Psoas muscle (tissue), 8 donors: Measurements from ENCODE around the gene HNF1B. TPM values are rescaled to one million over a fixed set of nuclear protein-coding genes. Genes with fewer than 3 reads are reported as not detected.

Experiments
- ATAC-seq, 4 donors: fragments of 200-7000 bp; cut with Tn5 transposase; one replicate each; pipeline ENCODE4 v1.9.1; 2020; ENCODE audit warnings: moderate library complexity in 3 of 4, mild to moderate bottlenecking in 2 of 4
- DNase-seq, 2 donors: peaks; one replicate each; pipeline ENCODE4 v3.0.0-alpha.2; 2020
- H3K27ac ChIP-seq: fragments of 200-600 bp; one replicate; pipeline ENCODE4 v1.8.0; 2022
- H3K27me3 ChIP-seq, 3 donors: fragments of 200-600 bp in 1 of 3; one replicate each; pipeline versions ENCODE4 v1.6.1 to v1.8.0; 2013 to 2022; ENCODE audit warnings: low read length in 2 of 3, mild to moderate bottlenecking in 2 of 3, moderate library complexity in 1 of 3; ENCODE audit not compliant: insufficient read depth in 3 of 3
- H3K36me3 ChIP-seq, 2 donors: fragments of 200-600 bp in 1 of 2; one replicate each; pipeline versions ENCODE4 v1.6.1 to v1.8.0; 2013 to 2022; ENCODE audit warnings: low read depth in 1 of 2, mild to moderate bottlenecking in 1 of 2, moderate library complexity in 1 of 2; ENCODE audit not compliant: insufficient read depth in 1 of 2
- H3K4me1 ChIP-seq: fragments of 200-600 bp; one replicate; pipeline ENCODE4 v1.8.0; 2022
- H3K4me3 ChIP-seq: fragments of 200-600 bp; one replicate; pipeline ENCODE4 v1.8.0; 2022; ENCODE audit warnings: mild to moderate bottlenecking
- H3K9me3 ChIP-seq: fragments of 200-600 bp; one replicate; pipeline ENCODE4 v1.8.0; 2022
- WGBS, 3 donors: extraction: QIAGEN DNeasy Blood & Tissue Kit; methylation state at CpG; one replicate each; pipeline versions ENCODE4 v1.1.6 to v1.1.7; 2013; 5-methylcytosine and 5-hydroxymethylcytosine counted together
- intact Hi-C, 2 donors: fragments of 100-400 bp; cut with DNase I; formaldehyde crosslinking; loops; one replicate each; pipeline versions ENCODE4 v1.11.0 to v1.14.2; 2022
- polyA plus RNA-seq, 3 donors: library from polyadenylated mRNA; stranded (reverse); fragments of 200-250 nt; gene quantifications; one replicate each; pipeline ENCODE4 v1.2.3, GENCODE V29; 2013
- total RNA-seq, 4 donors: library from RNA; stranded (reverse); fragmentation: NEBNext Ultra II Directional in 2 of 4; extraction: Animal tissue kit (Norgen Biotek cat#: 25700) in 2 of 4; gene quantifications; one replicate each; pipeline versions ENCODE4 v1.2.1 to v1.2.4, GENCODE V29; 2021 to 2023
- TF ChIP-seq, protein P1 (sequence below): fragments of 200-600 bp; IDR thresholded peaks from one replicate; pipeline ENCODE4 v1.8.0; 2022; ENCODE audit warnings: antibody characterized with exemption
- donor health status: healthy with polysubstance abuse.
- donor health status: DM: no; HTN: no; CAD: no; lungs with moderate emphysema.
- donor health status: Bipolar disorder and iron deficiency.
- donor health status: healthy.
- donor health status: DM: yes; HTN: yes; CAD: no.
- donor health status: DM: no; HTN: no; CAD: no.
- donor health status: DM: no; HTN: no; CAD: no.
- donor health status: DM: yes; HTN: yes; CAD: no.

HNF1B gene
- total and polyA plus RNA-seq, 7 donors, result 0.03 TPM; not detected in 6

DNA sequence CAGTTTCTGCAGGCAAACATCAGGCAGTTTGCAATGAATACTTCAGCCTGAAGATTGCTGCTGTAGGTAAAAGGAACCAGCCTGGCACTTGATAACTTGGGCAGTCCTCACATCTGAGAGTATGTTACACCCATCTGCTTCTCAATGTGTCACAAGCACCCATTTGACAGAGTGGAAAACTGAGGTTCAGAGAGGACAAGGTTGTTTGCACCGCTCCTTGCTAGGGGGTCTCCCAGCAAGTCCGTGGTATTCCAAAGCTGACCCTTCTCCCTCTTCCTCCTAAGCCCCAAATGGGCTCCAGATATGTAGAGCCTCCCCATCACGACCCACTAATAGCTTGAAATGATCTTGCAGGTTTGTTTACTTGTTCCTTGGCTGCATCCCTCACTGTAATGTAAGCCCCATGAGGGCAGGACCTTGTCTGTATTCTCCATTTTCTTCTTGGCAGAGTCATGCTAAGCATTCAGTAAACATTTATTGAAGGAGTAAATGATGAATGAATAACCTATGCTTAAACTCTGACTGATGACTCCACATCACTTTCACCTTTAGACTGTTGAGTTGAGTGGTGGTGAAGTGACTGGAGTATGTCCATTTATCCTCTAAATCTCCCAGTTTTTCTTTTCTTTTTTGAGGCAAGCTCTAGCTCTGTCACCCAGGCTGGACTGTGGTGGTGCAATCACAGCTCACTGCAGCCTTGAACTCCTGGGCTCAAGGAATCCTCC is 26.4 kb downstream of the HNF1B start:
- intact Hi-C loops, result no loop called here
- H3K36me3 ChIP-seq, result no peaks in the 10 kb centered on the region
- TF ChIP-seq, protein P1, sequence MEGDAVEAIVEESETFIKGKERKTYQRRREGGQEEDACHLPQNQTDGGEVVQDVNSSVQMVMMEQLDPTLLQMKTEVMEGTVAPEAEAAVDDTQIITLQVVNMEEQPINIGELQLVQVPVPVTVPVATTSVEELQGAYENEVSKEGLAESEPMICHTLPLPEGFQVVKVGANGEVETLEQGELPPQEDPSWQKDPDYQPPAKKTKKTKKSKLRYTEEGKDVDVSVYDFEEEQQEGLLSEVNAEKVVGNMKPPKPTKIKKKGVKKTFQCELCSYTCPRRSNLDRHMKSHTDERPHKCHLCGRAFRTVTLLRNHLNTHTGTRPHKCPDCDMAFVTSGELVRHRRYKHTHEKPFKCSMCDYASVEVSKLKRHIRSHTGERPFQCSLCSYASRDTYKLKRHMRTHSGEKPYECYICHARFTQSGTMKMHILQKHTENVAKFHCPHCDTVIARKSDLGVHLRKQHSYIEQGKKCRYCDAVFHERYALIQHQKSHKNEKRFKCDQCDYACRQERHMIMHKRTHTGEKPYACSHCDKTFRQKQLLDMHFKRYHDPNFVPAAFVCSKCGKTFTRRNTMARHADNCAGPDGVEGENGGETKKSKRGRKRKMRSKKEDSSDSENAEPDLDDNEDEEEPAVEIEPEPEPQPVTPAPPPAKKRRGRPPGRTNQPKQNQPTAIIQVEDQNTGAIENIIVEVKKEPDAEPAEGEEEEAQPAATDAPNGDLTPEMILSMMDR, result no peak
- peaks cover 0 to 16% (median 1%) of the 10 kb centered on the region in 3 donors for H3K27me3 ChIP-seq
- DNase-seq (no peak), ATAC-seq (no peak)
- H3K4me1 ChIP-seq, result no peaks in the 10 kb centered on the region
- 85 to 86% (median 86%) methylated on average over 3 of the region's 3 CpGs for WGBS, 3 donors
- H3K27ac ChIP-seq, result no peak overlapping the region
- H3K4me3 ChIP-seq, result no peak overlapping the region
- no peaks in the 10 kb centered on the region for H3K9me3 ChIP-seq

DNA sequence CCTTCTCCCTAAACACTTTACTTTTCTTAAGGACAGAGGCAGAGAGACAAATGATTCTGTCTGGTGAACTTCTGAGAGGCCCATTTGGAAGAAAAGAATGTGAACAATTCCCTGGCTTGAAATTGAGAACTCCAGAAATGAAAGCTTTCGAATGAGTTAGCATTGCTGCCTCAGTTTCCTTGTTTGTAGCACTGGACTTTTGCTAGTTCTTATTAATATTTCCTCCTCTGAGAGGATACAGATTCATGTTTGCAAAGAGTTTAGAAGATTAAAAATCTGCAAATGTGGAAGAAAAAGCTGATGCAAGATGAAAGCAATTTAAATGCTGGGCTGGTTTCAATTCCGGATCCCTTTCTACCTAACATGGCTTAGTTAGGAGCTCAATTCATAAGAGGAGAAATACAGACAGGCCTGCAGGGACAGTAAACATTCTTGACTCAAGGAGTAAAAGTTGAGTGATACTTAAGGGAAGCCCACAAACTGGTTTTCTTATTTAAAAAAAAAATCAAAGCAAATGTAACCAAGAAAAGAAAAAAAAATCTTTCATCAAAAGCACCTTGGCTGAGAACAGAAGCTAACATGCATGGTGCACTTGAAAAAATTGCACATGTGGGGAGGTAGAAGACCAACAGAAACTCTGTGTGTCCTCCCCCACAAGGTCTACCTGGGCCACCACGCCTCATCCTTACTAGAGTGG is 27.1 kb downstream of the HNF1B start:
- DNase-seq (no peak), ATAC-seq (no peak)
- TF ChIP-seq, protein P1, result no peak
- Histone ChIP-seq H3K27me3 (peaks cover 0 to 20% (median 4%) of the 10 kb centered on the region in 3 donors), H3K4me3 (no peak overlapping the region), H3K36me3 (no peaks in the 10 kb centered on the region), H3K27ac (no peak overlapping the region), H3K9me3 (no peaks in the 10 kb centered on the region), H3K4me1 (no peaks in the 10 kb centered on the region)
- 69 to 81% (median 73%) methylated on average over 3 of the region's 3 CpGs for WGBS, 3 donors
- intact Hi-C loops, result no loop called here

DNA sequence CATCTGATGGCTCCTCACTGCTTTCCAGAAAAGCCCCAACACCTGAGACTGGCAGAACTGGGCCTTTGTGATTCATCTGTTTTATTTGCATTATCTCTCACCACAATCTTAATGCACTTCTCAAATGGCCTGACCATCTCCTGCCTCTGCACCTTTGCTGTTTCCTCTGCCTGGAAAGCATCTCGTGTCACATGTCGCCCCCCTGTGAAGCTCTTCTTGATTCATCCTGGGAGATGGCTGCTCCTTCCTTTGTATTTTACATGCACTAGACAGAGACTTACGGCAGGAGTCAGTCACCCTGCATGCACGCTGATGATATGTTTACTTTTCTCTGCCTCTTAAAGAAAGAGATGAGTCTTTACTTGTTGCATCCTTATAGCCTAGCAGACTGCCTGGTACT is 30.0 kb downstream of the HNF1B start:
- H3K27ac ChIP-seq, result no peak overlapping the region
- 42 to 51% (median 48%) methylated on average over 4 of the region's 4 CpGs for WGBS, 3 donors
- no peak for ATAC-seq
- H3K9me3 ChIP-seq, result no peaks in the 10 kb centered on the region
- no peak overlapping the region for H3K4me3 ChIP-seq
- no peak for DNase-seq
- intact Hi-C loops, result no loop called here
- no peaks in the 10 kb centered on the region for H3K4me1 ChIP-seq
- TF ChIP-seq, protein P1, result no peak
- H3K36me3 ChIP-seq, result no peaks in the 10 kb centered on the region
- peaks cover 0 to 11% (median 7%) of the 10 kb centered on the region in 3 donors for H3K27me3 ChIP-seq

DNA sequence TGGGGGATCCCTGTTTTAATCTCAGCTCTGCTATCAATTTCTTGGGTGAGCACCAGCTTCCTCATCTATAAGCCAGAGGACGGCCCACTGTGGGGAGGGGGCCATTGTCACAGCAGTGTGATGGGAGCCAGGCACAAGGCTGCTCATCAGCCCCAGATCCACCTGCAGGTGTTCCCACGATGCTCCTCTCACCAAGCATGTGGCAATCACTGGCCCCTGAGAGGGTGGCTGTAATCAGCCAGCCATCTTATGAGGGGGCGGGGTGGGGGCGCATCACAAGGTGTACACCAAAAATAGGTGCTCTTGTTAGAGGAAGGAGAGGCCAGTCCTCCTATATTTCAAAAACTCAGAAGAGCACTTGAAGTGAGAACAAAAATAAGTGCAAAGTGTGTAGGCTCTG is 31.2 kb downstream of the HNF1B start:
- WGBS, 3 donors, result 64 to 71% (median 71%) methylated on average over 4 of the region's 4 CpGs
- no peaks in the 10 kb centered on the region for H3K9me3 ChIP-seq
- ATAC-seq, result no peak
- TF ChIP-seq, protein P1, result no peak
- H3K4me1 ChIP-seq, result no peaks in the 10 kb centered on the region
- DNase-seq, result no peak
- H3K27me3 ChIP-seq, result peaks cover 0 to 15% (median 9%) of the 10 kb centered on the region in 3 donors
- H3K4me3 ChIP-seq, result no peak overlapping the region
- H3K36me3 ChIP-seq, result no peaks in the 10 kb centered on the region
- no peak overlapping the region for H3K27ac ChIP-seq
- intact Hi-C loops, result no loop called here
